ENCODE measurements around the gene TIMM23B.
"Not testable (repeated sequence)": the region's sequence is repeated elsewhere in the genome, so short reads cannot be mapped to it uniquely, and the experiment has no call there.

DNA sequence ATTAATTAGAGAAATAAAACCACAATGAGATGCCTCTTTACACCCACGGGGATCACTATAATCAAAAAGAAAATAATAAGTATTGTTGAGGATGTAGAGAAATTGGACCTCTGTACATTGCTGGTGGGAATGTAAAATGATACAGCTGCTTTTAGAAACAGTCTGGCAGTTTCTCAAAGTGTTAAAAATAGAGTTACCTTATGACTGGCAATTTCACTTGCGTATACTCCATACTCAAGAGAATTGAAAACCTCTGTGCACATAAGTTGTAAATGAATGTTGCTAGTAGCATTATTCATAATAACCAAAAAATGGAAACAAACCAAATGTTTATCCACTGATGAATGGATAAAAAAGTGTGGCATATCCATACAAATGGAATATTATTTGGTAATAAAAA lies 6.3 kb downstream of the TIMM23B start:
- TF ChIP-seq, protein P1, sequence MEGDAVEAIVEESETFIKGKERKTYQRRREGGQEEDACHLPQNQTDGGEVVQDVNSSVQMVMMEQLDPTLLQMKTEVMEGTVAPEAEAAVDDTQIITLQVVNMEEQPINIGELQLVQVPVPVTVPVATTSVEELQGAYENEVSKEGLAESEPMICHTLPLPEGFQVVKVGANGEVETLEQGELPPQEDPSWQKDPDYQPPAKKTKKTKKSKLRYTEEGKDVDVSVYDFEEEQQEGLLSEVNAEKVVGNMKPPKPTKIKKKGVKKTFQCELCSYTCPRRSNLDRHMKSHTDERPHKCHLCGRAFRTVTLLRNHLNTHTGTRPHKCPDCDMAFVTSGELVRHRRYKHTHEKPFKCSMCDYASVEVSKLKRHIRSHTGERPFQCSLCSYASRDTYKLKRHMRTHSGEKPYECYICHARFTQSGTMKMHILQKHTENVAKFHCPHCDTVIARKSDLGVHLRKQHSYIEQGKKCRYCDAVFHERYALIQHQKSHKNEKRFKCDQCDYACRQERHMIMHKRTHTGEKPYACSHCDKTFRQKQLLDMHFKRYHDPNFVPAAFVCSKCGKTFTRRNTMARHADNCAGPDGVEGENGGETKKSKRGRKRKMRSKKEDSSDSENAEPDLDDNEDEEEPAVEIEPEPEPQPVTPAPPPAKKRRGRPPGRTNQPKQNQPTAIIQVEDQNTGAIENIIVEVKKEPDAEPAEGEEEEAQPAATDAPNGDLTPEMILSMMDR (IDR thresholded peaks at IDR 0.05), result not testable (repeated sequence)
- TF ChIP-seq POLR2A (IDR thresholded peaks at IDR 0.05), result not testable (repeated sequence)
